ENCODE results near the gene STRBP.

GRCh38 chr9:123191260-123191659 lies 77.1 kb downstream of the STRBP start:
- no peak for TF ChIP-seq EZH2phosphoT487 (IDR thresholded peaks at IDR 0.05)
- no peak for TF ChIP-seq CTCF (IDR thresholded peaks at IDR 0.05)
